HG03342 (cell line): Measurements from ENCODE around the gene KLHL1.
A peak's percentile ranks its signal among the peaks of the same experiment; 100 is the strongest.

Experiments
- ATAC-seq: cut with Tn5 transposase; IDR thresholded peaks from one replicate; pipeline ENCODE4 v1.9.1; 2021; ENCODE audit warnings: mild to moderate bottlenecking, moderate library complexity; ENCODE audit not compliant: unreplicated experiment

Gene KLHL1

GRCh38 chr13:69704311-69704710 is 403.9 kb downstream of the KLHL1 start:
- no peak for ATAC-seq

- ATAC-seq = no peak
These were observed 417.3 kb downstream of the KLHL1 start for GRCh38 chr13:69690999-69691398.

GRCh38 chr13:69683921-69684686 is 424.1 kb downstream of the KLHL1 start:
- peak; percentile 61 for ATAC-seq

GRCh38 chr13:69681722-69682121 is 426.5 kb downstream of the KLHL1 start:
- no peak for ATAC-seq

GRCh38 chr13:69677343-69677742 is 430.9 kb downstream of the KLHL1 start:
- no peak for ATAC-seq

- no peak for ATAC-seq
These were observed 432.0 kb downstream of the KLHL1 start for GRCh38 chr13:69676286-69676685.

- no peak for ATAC-seq
These were observed 448.1 kb downstream of the KLHL1 start for GRCh38 chr13:69660155-69660554.

- no peak for ATAC-seq
These were observed 450.6 kb downstream of the KLHL1 start for GRCh38 chr13:69657676-69658075.

- no peak for ATAC-seq
These were observed 453.9 kb downstream of the KLHL1 start for GRCh38 chr13:69654392-69654791.
